Measurements from ENCODE around the gene BPIFB2. TPM values are rescaled to one million over a fixed set of nuclear protein-coding genes. Genes with fewer than 3 reads are reported as not detected.

Gene BPIFB2
- total and polyA plus RNA-seq, 2 donors (not counting 1 experiment from before 2014, with no cell fraction given): not detected

DNA sequence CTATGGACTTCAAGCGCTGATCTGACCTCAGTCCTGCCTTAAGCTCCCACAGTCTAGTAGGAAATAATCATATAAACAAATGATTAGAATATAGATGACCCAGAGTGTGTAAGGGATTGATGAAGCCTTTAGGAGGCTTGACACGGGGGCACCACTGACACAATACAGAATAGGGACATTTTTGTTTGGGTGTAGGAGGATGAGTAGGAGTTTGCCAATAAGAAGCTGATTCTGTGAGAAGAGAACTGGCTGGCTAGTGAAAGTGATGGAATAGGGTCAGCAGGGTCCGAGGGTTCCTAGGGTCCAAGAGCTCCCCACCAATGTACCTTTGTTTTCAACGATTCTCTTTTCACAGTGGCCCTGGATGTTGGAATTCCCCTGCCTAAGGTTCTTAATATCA lies 64.9 kb downstream of the BPIFB2 start:
- no peak for DNase-seq (ENCODE audit: low read depth in 2 of 2)
- H3K9me3 ChIP-seq (ENCODE audit: control insufficient read depth, insufficient read depth, low read depth, low read length): no peaks in the 10 kb centered on the region
- no peak overlapping the region for H2AFZ ChIP-seq (ENCODE audit: low read length)
- TF ChIP-seq EZH2 (IDR thresholded peaks at IDR 0.05; ENCODE audit: low read length, missing control alignments): no peak
- TF ChIP-seq, protein P1, sequence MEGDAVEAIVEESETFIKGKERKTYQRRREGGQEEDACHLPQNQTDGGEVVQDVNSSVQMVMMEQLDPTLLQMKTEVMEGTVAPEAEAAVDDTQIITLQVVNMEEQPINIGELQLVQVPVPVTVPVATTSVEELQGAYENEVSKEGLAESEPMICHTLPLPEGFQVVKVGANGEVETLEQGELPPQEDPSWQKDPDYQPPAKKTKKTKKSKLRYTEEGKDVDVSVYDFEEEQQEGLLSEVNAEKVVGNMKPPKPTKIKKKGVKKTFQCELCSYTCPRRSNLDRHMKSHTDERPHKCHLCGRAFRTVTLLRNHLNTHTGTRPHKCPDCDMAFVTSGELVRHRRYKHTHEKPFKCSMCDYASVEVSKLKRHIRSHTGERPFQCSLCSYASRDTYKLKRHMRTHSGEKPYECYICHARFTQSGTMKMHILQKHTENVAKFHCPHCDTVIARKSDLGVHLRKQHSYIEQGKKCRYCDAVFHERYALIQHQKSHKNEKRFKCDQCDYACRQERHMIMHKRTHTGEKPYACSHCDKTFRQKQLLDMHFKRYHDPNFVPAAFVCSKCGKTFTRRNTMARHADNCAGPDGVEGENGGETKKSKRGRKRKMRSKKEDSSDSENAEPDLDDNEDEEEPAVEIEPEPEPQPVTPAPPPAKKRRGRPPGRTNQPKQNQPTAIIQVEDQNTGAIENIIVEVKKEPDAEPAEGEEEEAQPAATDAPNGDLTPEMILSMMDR (conservative IDR thresholded peaks at IDR 0.05 in 1 of 2, IDR thresholded peaks at IDR 0.05 in 1 of 2; ENCODE audit: low read depth in 1 of 2, low read length in 2 of 2): no peak
- H3K9ac ChIP-seq (ENCODE audit: insufficient read depth, low read length): no peak overlapping the region
- no peak overlapping the region for H3K27ac ChIP-seq (ENCODE audit: insufficient read depth, low read length)
- no peak overlapping the region for H3K4me3 ChIP-seq (replicated peaks in 1 of 4; ENCODE audit: control extremely low read depth in 1 of 4, insufficient read depth in 1 of 4, low read depth in 3 of 4, low read length in 4 of 4)
- no peaks in the 10 kb centered on the region for H3K79me2 ChIP-seq (ENCODE audit: control insufficient read depth, insufficient read depth, low read length)
- no peaks in the 10 kb centered on the region for H4K20me1 ChIP-seq (ENCODE audit: control insufficient read depth, extremely low read depth, insufficient read depth, low read length)
- H3K4me2 ChIP-seq (ENCODE audit: extremely low read depth, insufficient read depth, low read length): no peak overlapping the region
- no peaks in the 10 kb centered on the region for H3K4me1 ChIP-seq (ENCODE audit: control insufficient read depth, extremely low read depth, insufficient read depth, low read length)
- H3K36me3 ChIP-seq (ENCODE audit: control insufficient read depth, insufficient read depth, low read length): no peaks in the 10 kb centered on the region
- no peaks in the 10 kb centered on the region for H3K27me3 ChIP-seq (ENCODE audit: control insufficient read depth, insufficient read depth, low read length)

GRCh38 chr20:33072813-33073212 lies 65.3 kb downstream of the BPIFB2 start:
- no peak overlapping the region for H3K4me2 ChIP-seq (ENCODE audit: extremely low read depth, insufficient read depth, low read length)
- no peaks in the 10 kb centered on the region for H3K9me3 ChIP-seq (ENCODE audit: control insufficient read depth, insufficient read depth, low read depth, low read length)
- no peaks in the 10 kb centered on the region for H3K79me2 ChIP-seq (ENCODE audit: control insufficient read depth, insufficient read depth, low read length)
- TF ChIP-seq, protein P1 (conservative IDR thresholded peaks at IDR 0.05 in 1 of 2, IDR thresholded peaks at IDR 0.05 in 1 of 2; ENCODE audit: low read depth in 1 of 2, low read length in 2 of 2): no peak
- TF ChIP-seq EZH2 (IDR thresholded peaks at IDR 0.05; ENCODE audit: low read length, missing control alignments): no peak
- no peaks in the 10 kb centered on the region for H3K4me1 ChIP-seq (ENCODE audit: control insufficient read depth, extremely low read depth, insufficient read depth, low read length)
- no peak overlapping the region for H3K27ac ChIP-seq (ENCODE audit: insufficient read depth, low read length)
- H3K9ac ChIP-seq (ENCODE audit: insufficient read depth, low read length): no peak overlapping the region
- H3K27me3 ChIP-seq (ENCODE audit: control insufficient read depth, insufficient read depth, low read length): no peaks in the 10 kb centered on the region
- H2AFZ ChIP-seq (ENCODE audit: low read length): no peak overlapping the region
- no peaks in the 10 kb centered on the region for H3K36me3 ChIP-seq (ENCODE audit: control insufficient read depth, insufficient read depth, low read length)
- DNase-seq (ENCODE audit: low read depth in 2 of 2): no peak
- no peak overlapping the region for H3K4me3 ChIP-seq (replicated peaks in 1 of 4; ENCODE audit: control extremely low read depth in 1 of 4, insufficient read depth in 1 of 4, low read depth in 3 of 4, low read length in 4 of 4)
- H4K20me1 ChIP-seq (ENCODE audit: control insufficient read depth, extremely low read depth, insufficient read depth, low read length): no peaks in the 10 kb centered on the region

Other genes with a start within 250 kb of the BPIFB2 start
- 1.5 and 3.1 TPM in 2 replicates for gene DNMT3B, start 245.3 kb upstream of the BPIFB2 start, total RNA-seq
- 1.1 and 1.6 TPM in 2 replicates for gene DNMT3B, start 245.3 kb upstream of the BPIFB2 start, polyA plus RNA-seq
- gene MAPRE1, start 187.8 kb upstream of the BPIFB2 start, total RNA-seq: 57.8 and 67.9 TPM in 2 replicates
- gene MAPRE1, start 187.8 kb upstream of the BPIFB2 start, polyA plus RNA-seq: 130 and 148 TPM in 2 replicates
- gene EFCAB8, start 148.8 kb upstream of the BPIFB2 start, total RNA-seq: under 0.01 and 0.26 TPM in 2 replicates
- not detected in 2 replicates for gene EFCAB8, start 148.8 kb upstream of the BPIFB2 start, polyA plus RNA-seq
- not detected in 2 replicates for gene SUN5, start 3.3 kb upstream of the BPIFB2 start, total RNA-seq
- not detected in 2 replicates for gene SUN5, start 3.3 kb upstream of the BPIFB2 start, polyA plus RNA-seq
- gene BPIFB6, start 23.9 kb downstream of the BPIFB2 start, total RNA-seq: not detected in 2 replicates
- gene BPIFB6, start 23.9 kb downstream of the BPIFB2 start, polyA plus RNA-seq: not detected in 2 replicates
- not detected in 2 replicates for gene BPIFB3, start 46.2 kb downstream of the BPIFB2 start, total RNA-seq
- not detected in 2 replicates for gene BPIFB3, start 46.2 kb downstream of the BPIFB2 start, polyA plus RNA-seq
- gene BPIFB4, start 71.9 kb downstream of the BPIFB2 start, total RNA-seq: not detected in 2 replicates
- gene BPIFB4, start 71.9 kb downstream of the BPIFB2 start, polyA plus RNA-seq: not detected in 2 replicates
- gene BPIFA2, start 160.5 kb downstream of the BPIFB2 start, total RNA-seq: not detected in 2 replicates
- not detected in 2 replicates for gene BPIFA2, start 160.5 kb downstream of the BPIFB2 start, polyA plus RNA-seq
- gene BPIFA3, start 209.6 kb downstream of the BPIFB2 start, total RNA-seq: not detected in 2 replicates
- not detected in 2 replicates for gene BPIFA3, start 209.6 kb downstream of the BPIFB2 start, polyA plus RNA-seq
- gene BPIFA1, start 228.3 kb downstream of the BPIFB2 start, total RNA-seq: not detected in 2 replicates
- gene BPIFA1, start 228.3 kb downstream of the BPIFB2 start, polyA plus RNA-seq: not detected in 2 replicates

All from fibroblast of lung (primary cell).